PC-3 (cell line): ENCODE data around the gene NKIRAS1. TPM values are rescaled to one million over a fixed set of nuclear protein-coding genes. Genes with fewer than 3 reads are reported as not detected.

Experiments used
- ATAC-seq: fragments of 200-7000 bp; cut with Tn5 transposase; 2 replicates; pipeline ENCODE4 v1.9.1; 2020; ENCODE audit warnings: mild to moderate bottlenecking, moderate library complexity
- BruUV-seq: library from RNA; stranded (reverse); fragments of 400-500 nt; replicated peaks from 2 replicates; lab custom pipeline; 2021; lab: Mats Ljungman, UMichigan
- CTCF ChIA-PET: fragments of 300-600 bp; sonication (Branson Sonifier 250); formaldehyde crosslinking; loops from one replicate; lab custom pipeline; 2022; ENCODE audit warnings: antibody characterized with exemption; lab: Charles Lee
- POLR2A ChIA-PET: fragments of 300-600 bp; sonication (Branson Sonifier 250); formaldehyde crosslinking; loops from one replicate; lab custom pipeline; 2022; ENCODE audit warnings: antibody characterized with exemption; ENCODE audit not compliant: unreplicated experiment; lab: Charles Lee
- DNase-seq: peaks from one replicate; pipeline ENCODE4 v3.0.0-alpha.2; 2015
- H2AFZ ChIP-seq: fragments of 300-600 bp; sonication (generic); 2 replicates; pipeline ENCODE4 v1.6.0; 2016; ENCODE audit warnings: antibody characterized with exemption, low read length
- H3F3A ChIP-seq: fragments of 300-600 bp; sonication (generic); one replicate; pipeline ENCODE4 v1.6.0; 2017; ENCODE audit warnings: antibody characterized with exemption, low read length, control low read depth, mild to moderate bottlenecking; ENCODE audit not compliant: unreplicated experiment
- H3K27ac ChIP-seq: fragments of 300-600 bp; sonication (generic); 2 replicates; pipeline ENCODE4 v1.5.1; 2016; ENCODE audit warnings: mild to moderate bottlenecking, low read length
- H3K27me3 ChIP-seq: fragments of 300-600 bp; sonication (generic); 2 replicates; pipeline ENCODE4 v1.6.1; 2016; ENCODE audit warnings: low read length, mixed read lengths
- H3K36me3 ChIP-seq: fragments of 300-600 bp; sonication (generic); 2 replicates; pipeline ENCODE4 v1.6.1; 2016; ENCODE audit warnings: low read depth, mixed run types, low read length, mixed read lengths
- H3K4me1 ChIP-seq: fragments of 300-600 bp; sonication (generic); 2 replicates; pipeline ENCODE4 v1.5.1; 2016; ENCODE audit warnings: low read length; ENCODE audit not compliant: insufficient read depth
- H3K4me2 ChIP-seq: fragments of 300-600 bp; sonication (generic); 2 replicates; pipeline ENCODE4 v1.6.0; 2016; ENCODE audit warnings: low read length
- H3K4me3 ChIP-seq: fragments of 300-600 bp; sonication (generic); 2 replicates; pipeline ENCODE4 v1.5.1; 2016; ENCODE audit warnings: mild to moderate bottlenecking, low read length, mixed read lengths
- H3K79me2 ChIP-seq: fragments of 300-600 bp; sonication (generic); 2 replicates; pipeline ENCODE4 v1.6.1; 2017; ENCODE audit warnings: low read length, mixed read lengths
- H3K9ac ChIP-seq: fragments of 300-600 bp; sonication (generic); 2 replicates; pipeline ENCODE4 v1.6.0; 2016; ENCODE audit warnings: mild to moderate bottlenecking, low read length
- H3K9me2 ChIP-seq: fragments of 300-600 bp; sonication (generic); replicated peaks from 2 replicates; pipeline ENCODE4 v1.6.1; 2016; ENCODE audit warnings: mixed run types, low read length, mixed read lengths
- H3K9me3 ChIP-seq: fragments of 300-600 bp; sonication (generic); 2 replicates; pipeline ENCODE4 v1.6.1; 2016; ENCODE audit warnings: low read length, mixed read lengths
- H4K20me1 ChIP-seq: fragments of 300-600 bp; sonication (generic); 2 replicates; pipeline ENCODE4 v1.6.1; 2016; ENCODE audit warnings: low read length, mixed read lengths
- CTCF ChIP-seq: fragments of 300-600 bp; sonication (generic); conservative IDR thresholded peaks from 2 replicates; pipeline ENCODE4 v1.5.1; 2017; ENCODE audit warnings: antibody characterized with exemption, low read depth, mild to moderate bottlenecking, low read length
- EZH2 ChIP-seq: fragments of 300-600 bp; sonication (generic); IDR thresholded peaks from one replicate; pipeline ENCODE4 v1.6.1; 2017; ENCODE audit warnings: antibody characterized with exemption, mild to moderate bottlenecking, low read length; ENCODE audit not compliant: unreplicated experiment
- EZH2phosphoT487 ChIP-seq: fragments of 300-600 bp; sonication (generic); IDR thresholded peaks from 2 replicates; pipeline ENCODE4 v1.6.1; 2018; ENCODE audit warnings: mild to moderate bottlenecking, antibody characterized with exemption, low read length, borderline replicate concordance
- intact Hi-C: fragments of 100-400 bp; cut with micrococcal nuclease; formaldehyde crosslinking; loops from 2 replicates; pipeline ENCODE4 v1.9.0; 2023
- total RNA-seq: library from RNA; depleted of rRNA; stranded (reverse); fragments of >200 nt; gene quantifications from 2 replicates; pipeline ENCODE4 v1.2.3, GENCODE V29; 2014

The NKIRAS1 gene
- total RNA-seq, 1 experiment from 2014 or later, result 14.9 TPM

GRCh38 chr3:23889386-23889785 is 27.4 kb downstream of the NKIRAS1 start:
- Histone ChIP-seq H4K20me1 (peaks cover 11% of the 10 kb centered on the region), H3K4me1 (peaks cover 8% of the 10 kb centered on the region; the same call in 1 of the 2 replicates), H3K9me2 (no peaks in the 10 kb centered on the region), H3K36me3 (peaks cover 45% of the 10 kb centered on the region; the same call in 1 of the 2 replicates), H3K4me3 (no peak overlapping the region), H3F3A (no peaks in the 10 kb centered on the region), H3K27ac (no peak overlapping the region), H3K4me2 (no peak overlapping the region), H3K27me3 (no peaks in the 10 kb centered on the region), H3K79me2 (peaks cover 25% of the 10 kb centered on the region; the same call in 1 of the 2 replicates), H2AFZ (no peak overlapping the region), H3K9me3 (no peaks in the 10 kb centered on the region), H3K9ac (no peak overlapping the region)
- DNase-seq, result no peak
- ATAC-seq, result no peak
- TF ChIP-seq EZH2phosphoT487, result no peak
- no peak for TF ChIP-seq CTCF
- TF ChIP-seq EZH2, result no peak
- BruUV-seq, result no TSS peak
- intact Hi-C loops, result loop anchor here (1.0 kb wide), 1 partner anchor 70 kb away; no protein-coding TSS in a partner anchor
- ChIA-PET POLR2A (no interaction called here), CTCF (no interaction called here)

GRCh38 chr3:23888617-23889228 is 28.1 kb downstream of the NKIRAS1 start:
- DNase-seq (peak; percentile 72), ATAC-seq (peak; percentile 28; the same call in 1 of the 2 replicates)
- no peaks in the 10 kb centered on the region for H3K9me2 ChIP-seq
- ChIA-PET POLR2A (interaction anchor here (0.6 kb wide), 1 partner anchor 28 kb away, joined by 4 read pairs; the partner anchor contains the start of genes NKIRAS1 and RPL15), CTCF (interaction anchor here (0.6 to 1.0 kb wide), 8 partner anchors 10 to 795 kb away, joined by 3 to 6 read pairs (median 3); partner anchors contain the start of genes NKIRAS1 and RPL15)
- no peak overlapping the region for H3K4me2 ChIP-seq
- BruUV-seq, result no TSS peak
- H3K4me3 ChIP-seq, result no peak overlapping the region
- H4K20me1 ChIP-seq, result peaks cover 17% of the 10 kb centered on the region
- peaks cover 32% of the 10 kb centered on the region for H3K79me2 ChIP-seq
- no peak overlapping the region for H2AFZ ChIP-seq
- TF ChIP-seq EZH2 (no peak), CTCF (peak; percentile 93), EZH2phosphoT487 (no peak)
- no peaks in the 10 kb centered on the region for H3K9me3 ChIP-seq
- no peaks in the 10 kb centered on the region for H3F3A ChIP-seq
- no peak overlapping the region for H3K9ac ChIP-seq
- intact Hi-C loops, result loop anchor here (1.0 kb wide), 1 partner anchor 71 kb away; no protein-coding TSS in a partner anchor
- H3K27me3 ChIP-seq, result no peaks in the 10 kb centered on the region
- peaks cover 8% of the 10 kb centered on the region; the same call in 1 of the 2 replicates for H3K4me1 ChIP-seq
- no peak overlapping the region for H3K27ac ChIP-seq
- H3K36me3 ChIP-seq, result peaks cover 45% of the 10 kb centered on the region; the same call in 1 of the 2 replicates

GRCh38 chr3:23886311-23886710 is 30.5 kb downstream of the NKIRAS1 start:
- Histone ChIP-seq H3K4me2 (no peak overlapping the region), H3K27me3 (no peaks in the 10 kb centered on the region), H3K36me3 (peaks cover 32% of the 10 kb centered on the region; the same call in 1 of the 2 replicates), H3K4me1 (peaks cover 8% of the 10 kb centered on the region; the same call in 1 of the 2 replicates), H2AFZ (no peak overlapping the region), H3K79me2 (peaks cover 42% of the 10 kb centered on the region), H3K9me3 (no peaks in the 10 kb centered on the region), H3K9me2 (no peaks in the 10 kb centered on the region), H3F3A (no peaks in the 10 kb centered on the region), H3K9ac (no peak overlapping the region), H3K27ac (no peak overlapping the region), H3K4me3 (no peak overlapping the region), H4K20me1 (peaks cover 17% of the 10 kb centered on the region)
- DNase-seq (no peak), ATAC-seq (no peak)
- intact Hi-C loops, result no loop called here
- BruUV-seq, result no TSS peak
- ChIA-PET POLR2A (no interaction called here), CTCF (no interaction called here)
- no peak for TF ChIP-seq EZH2phosphoT487
- no peak for TF ChIP-seq CTCF
- no peak for TF ChIP-seq EZH2
